IPS-NIHi7 (cell line): ENCODE data around the gene CACNA1G.

Source experiments
- DNase-seq: peaks from one replicate; pipeline ENCODE4 v3.0.0; 2012; ENCODE audit warnings: mixed read lengths; ENCODE audit errors: extremely low spot score

Gene CACNA1G

DNA sequence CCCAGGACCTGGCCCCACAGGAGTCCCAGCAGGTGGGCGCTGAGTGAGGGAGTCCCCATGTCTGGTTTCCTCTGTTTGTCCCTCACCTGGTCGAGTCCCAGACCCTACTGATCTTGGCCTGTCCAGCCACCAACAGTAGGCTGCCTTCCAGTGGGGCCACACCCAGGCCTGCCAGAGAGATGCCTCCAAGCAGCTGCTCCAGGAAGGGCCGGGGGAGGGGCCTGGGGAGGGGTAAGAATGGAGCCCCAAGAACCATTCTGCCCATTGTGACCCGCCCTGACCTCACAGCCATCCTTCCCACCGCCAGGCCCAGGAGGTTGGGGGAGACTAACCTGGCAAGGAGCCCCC lies 12.8 kb upstream of the CACNA1G start:
- DNase-seq, result no peak

DNA sequence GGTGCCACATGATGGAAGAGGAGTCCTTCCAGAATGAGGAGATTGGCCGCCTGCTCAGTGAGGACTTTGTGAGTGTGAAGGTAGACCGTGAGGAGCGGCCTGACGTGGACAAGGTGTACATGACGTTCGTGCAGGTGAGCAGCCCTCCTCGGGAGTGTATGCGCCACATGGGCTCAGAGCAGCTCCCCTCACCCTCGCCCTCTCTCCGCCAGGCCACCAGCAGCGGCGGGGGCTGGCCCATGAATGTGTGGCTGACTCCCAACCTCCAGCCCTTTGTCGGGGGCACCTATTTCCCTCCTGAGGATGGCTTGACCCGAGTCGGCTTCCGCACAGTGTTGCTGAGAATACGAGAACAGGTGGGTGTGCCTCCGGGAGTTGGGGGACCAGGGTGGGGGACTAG lies 11.7 kb upstream of the CACNA1G start:
- DNase-seq, result no peak

DNA sequence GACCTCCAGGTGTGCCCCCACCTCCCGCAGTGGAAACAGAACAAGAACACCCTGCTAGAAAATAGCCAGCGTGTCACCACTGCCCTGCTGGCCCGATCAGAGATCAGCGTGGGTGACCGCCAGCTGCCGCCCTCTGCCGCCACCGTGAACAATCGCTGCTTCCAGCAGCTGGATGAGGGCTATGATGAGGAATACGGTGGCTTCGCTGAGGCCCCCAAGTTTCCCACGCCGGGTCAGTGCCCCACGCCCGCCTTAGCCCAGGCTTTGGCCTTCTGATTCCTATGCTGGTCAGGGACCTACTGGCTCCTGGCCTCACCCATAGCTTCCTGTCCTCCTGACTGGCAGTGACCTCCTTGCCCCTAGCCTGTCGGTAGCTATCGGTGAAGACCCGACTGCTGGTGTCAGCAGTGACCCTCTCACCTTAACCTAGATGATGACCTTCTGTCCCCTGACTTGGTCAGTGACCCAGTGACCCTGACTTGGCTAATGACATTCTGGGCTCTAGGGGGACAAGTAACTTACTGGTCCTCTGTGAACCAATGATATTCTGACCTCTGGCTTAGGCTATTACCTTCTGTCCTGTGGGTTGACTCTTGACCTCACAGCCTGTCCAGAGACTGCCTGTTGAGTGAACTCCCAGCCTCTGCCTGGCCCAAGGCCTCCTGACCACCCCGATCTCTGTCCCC lies 11.1 kb upstream of the CACNA1G start:
- no peak for DNase-seq

DNA sequence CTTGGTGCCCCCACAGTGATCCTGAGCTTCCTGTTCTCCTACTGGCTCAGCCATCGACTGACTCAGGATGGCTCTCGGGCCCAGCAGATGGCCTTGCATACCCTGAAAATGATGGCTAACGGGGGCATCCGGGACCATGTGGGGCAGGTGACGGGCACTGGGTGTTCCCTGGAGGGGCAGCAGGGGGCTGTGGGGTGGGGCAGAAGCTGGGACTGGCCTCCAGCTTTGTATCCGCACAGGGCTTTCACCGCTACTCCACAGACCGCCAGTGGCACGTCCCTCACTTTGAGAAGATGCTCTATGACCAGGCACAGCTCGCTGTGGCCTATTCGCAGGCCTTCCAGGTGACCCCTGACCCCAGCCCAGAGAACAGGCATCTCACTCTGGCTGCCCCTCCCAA lies 10.5 kb upstream of the CACNA1G start:
- DNase-seq, result no peak

DNA sequence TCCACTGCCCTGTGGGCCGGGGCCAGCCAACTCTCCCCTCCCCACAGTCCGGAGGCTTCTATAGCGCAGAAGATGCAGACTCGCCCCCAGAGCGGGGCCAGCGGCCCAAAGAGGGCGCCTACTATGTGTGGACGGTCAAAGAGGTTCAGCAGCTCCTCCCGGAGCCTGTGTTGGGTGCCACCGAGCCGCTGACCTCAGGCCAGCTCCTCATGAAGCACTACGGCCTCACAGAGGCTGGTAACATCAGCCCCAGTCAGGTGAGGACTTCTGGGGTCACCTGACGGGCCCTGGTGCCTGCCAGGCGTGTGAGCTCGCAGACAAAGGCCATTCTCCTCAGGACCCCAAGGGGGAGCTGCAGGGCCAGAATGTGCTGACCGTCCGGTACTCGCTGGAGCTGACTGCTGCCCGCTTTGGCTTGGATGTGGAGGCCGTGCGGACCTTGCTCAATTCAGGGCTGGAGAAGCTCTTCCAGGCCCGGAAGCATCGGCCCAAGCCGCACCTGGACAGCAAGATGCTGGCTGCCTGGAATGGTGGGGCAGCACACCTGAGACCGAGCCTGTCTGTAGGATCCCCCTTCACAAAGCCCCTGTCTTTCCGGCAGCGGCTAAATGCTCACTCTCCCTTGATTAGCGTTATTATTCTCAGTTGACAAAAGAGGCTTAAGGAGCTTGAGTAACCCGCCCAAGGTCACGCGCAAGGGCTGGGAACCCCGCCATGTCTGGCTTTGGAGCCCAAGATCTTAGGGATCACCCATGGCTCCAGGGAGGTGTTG lies 9.7 kb upstream of the CACNA1G start:
- DNase-seq, result peak; percentile 89

DNA sequence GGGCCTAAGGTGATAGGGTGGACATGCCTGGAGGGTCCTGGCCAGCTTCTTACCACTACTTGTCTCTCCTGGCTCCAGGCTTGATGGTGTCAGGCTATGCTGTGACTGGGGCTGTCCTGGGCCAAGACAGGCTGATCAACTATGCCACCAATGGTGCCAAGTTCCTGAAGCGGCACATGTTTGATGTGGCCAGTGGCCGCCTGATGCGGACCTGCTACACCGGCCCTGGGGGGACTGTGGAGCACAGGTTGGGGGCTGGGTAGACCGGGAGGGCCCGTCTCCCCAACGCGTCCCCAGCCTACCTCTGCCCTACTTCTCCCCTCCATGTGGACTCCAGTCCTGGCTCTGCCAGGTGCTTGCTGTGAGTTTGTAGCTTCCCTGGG lies 9.1 kb upstream of the CACNA1G start:
- DNase-seq, result no peak

DNA sequence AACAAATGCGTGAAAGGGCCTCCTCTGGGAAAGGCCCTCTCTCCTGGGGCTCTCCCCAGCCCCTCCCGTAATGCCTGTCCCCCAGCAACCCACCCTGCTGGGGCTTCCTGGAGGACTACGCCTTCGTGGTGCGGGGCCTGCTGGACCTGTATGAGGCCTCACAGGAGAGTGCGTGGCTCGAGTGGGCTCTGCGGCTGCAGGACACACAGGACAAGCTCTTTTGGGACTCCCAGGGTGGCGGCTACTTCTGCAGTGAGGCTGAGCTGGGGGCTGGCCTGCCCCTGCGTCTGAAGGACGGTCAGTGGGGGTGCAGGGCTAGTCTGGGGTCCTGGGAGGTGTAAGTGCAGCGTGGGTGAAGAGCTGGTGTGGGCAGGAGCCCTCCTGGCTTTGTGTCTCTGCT lies 8.6 kb upstream of the CACNA1G start:
- no peak for DNase-seq

DNA sequence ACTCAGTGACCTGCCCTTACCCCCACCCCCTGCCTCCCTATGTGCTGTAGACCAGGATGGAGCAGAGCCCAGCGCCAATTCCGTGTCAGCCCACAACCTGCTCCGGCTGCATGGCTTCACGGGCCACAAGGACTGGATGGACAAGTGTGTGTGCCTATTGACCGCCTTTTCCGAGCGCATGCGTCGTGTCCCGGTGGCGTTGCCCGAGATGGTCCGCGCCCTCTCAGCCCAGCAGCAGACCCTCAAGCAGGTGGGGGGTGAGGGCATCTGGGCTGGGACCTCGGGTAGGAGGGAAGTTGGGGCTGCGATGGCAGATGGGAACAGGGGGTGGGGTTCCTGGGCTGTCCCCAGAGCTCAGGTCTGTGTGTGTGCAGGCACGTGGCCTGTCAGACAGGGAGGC lies 6.3 kb upstream of the CACNA1G start:
- no peak for DNase-seq

DNA sequence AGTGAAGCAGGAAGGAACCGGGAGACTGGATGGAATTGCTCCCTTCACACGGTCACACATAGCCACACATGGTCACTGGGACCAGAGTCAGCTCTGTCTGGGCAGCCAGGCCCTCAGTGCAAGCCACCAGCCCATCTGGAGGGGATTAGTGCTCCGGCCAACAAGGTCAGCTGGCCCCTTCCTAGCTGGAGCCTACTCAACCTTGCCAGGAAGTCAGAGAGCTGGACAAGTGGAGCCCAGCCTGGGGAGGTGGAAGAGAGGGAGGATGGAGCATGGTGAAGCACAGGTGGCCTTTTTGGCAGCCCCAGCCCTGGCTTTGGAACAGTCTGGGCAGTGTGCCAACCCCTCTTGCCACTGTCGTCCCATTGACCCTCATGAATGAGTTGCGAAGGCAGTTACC lies 3.7 kb upstream of the CACNA1G start:
- no peak for DNase-seq

DNA sequence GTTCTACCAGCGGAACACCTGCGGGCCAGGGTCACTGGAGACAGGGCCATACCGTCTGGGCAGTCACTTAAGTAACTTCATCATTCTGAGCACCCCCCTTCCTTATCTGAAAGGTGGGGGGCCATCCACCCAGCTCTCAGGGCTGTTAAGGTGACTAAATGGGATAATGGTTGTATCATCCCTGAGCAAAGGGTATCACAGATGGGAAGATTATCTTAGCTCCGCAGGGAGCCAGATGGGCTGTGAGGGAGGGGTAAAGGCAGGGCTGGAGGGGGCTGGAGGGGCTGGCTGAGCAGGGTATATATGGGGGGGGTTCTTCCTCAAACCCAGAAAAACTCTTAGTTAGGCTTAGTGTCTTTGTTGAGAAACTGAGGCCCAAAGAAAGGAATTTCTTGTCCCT lies 2.9 kb upstream of the CACNA1G start:
- DNase-seq, result no peak

DNA sequence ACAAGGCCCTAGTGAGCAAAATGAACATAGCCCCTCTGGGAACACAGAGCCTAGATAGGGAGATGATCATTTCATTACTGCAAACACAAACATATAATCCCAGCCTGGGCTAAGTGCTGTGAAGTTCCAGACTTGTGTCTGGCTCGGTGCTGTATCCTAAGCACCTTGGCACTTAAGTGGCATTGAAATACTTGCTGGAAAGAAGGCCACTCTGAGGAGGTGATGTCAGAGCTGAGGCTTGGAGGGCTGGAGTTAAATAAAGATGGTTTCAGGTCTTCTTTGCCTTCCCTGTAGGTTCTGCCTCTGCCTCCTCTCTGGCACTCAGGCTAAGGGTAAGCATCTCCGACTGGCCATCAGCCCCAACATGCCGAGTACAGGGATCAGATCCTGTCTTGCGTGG lies 2.4 kb upstream of the CACNA1G start:
- DNase-seq, result no peak

DNA sequence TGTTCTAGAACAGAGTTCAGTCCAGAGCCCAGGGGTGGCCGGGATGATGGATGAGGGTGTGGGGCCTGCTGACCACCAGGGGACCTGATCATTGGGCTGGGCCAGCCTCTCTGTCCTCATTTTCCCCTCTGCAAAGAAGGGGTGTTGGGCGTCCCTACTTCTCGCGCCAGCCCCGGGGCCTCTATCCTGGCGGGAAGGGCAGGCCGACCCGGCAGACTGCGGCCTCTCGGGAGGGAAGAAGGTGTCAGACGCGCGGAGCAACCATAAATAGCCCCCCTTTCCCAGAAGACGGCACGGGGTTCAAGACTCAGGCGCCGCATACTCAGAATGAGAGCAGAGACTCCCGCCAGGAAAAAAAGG lies 2.0 kb upstream of the CACNA1G start:
- no peak for DNase-seq

DNA sequence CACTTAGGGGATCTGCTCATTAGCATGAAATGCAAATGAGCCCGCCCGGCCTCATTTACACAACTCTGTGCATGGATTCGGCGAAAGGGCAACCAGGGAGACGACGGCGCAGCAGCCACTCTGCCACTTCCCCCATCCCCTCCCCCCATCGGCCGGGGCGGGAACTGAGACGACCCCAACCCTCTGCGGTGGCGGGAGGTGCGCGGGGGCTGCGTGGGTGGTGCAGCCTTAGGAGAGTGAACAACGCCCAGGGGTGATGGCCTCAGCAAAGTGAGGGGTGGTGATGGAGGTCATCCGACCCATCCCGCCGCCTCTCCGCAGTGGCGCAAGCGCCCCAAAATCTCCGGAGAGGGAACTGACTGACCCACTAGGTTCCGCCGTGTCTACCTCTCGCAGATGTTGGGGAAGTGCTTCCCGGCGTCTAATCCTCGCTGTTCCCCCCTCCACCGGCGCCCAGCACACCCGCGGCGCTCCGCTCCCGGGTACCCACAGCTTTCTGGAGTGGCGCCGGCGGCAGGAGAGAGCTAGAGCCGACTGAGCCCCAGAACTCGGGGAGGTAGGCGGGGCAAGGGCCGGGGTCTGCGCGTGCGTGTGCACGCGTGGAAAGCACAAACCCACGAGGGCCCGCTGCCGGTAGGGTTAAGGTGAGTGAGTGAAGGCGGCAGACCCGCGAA lies 1.4 kb upstream of the CACNA1G start:
- DNase-seq, result peak; percentile 49

DNA sequence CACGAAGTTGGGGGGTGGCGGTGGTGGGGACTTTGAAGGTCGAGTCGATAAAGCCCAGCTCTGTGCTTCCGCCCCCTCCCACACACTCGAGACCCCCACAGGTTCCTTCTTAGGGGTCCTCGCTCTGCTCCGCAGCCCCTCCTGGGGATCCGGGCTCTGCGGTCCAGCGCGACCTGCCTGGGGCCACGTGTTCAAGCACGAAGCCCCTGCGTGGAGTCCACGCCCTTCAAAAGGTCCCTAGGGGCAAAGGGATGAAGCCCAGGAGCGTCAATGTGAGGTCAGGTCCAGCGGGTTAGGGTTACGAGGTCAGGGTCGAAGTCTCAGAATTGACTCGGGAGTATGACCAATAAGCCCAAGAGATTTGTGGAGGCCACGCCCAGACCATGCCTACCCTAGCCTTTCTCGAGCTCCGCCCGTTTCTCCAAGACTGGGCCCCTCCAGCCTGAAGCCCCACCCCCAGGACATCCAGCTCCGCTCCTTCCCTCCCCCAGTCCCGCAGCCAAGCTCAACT lies 786 bp upstream of the CACNA1G start:
- DNase-seq, result peak; percentile 84

DNA sequence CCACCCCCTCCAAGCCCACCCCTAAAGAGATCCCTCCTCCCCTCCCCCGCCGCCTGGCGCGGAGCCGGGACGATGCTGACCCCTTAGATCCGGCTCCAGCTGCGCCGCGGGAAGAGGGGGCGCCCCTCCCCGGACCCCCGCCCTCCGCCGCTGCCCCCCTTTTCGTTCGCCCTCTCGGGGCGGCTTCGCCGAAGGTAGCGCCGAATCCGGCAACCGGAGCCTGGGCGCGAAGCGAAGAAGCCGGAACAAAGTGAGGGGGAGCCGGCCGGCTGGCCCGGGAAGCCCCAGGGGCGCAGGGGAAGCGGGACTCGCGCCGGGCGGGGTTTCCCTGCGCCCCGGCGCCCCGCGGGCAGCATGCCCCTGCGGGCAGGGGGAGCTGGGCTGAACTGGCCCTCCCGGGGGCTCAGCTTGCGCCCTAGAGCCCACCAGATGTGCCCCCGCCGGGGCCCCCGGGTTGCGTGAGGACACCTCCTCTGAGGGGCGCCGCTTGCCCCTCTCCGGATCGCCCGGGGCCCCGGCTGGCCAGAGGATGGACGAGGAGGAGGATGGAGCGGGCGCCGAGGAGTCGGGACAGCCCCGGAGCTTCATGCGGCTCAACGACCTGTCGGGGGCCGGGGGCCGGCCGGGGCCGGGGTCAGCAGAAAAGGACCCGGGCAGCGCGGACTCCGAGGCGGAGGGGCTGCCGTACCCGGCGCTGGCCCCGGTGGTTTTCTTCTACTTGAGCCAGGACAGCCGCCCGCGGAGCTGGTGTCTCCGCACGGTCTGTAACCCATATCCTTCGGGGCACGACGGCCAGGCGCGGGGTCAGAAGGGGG lies 623 bp downstream of the CACNA1G start:
- no peak for DNase-seq

DNA sequence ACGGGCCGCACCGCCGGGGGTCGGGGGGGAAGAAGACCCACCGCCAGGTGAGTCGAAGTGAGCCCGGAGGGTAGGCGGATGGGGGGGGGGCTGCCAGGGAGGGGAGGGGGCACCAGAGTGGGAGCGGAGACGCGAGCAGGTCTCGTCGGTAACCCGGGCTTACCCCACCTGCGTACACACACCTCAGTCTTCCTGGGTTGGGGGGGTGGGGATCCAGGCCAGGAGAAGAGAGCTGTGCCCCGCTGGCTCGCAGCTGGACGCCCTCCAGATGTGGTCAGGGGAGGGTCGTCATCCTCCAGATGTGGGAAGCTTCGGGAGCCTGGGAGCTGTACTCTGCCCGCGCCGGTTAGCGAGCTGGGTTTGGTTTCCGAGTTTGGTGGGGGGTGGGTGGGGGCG lies 1.2 kb downstream of the CACNA1G start:
- no peak for DNase-seq

DNA sequence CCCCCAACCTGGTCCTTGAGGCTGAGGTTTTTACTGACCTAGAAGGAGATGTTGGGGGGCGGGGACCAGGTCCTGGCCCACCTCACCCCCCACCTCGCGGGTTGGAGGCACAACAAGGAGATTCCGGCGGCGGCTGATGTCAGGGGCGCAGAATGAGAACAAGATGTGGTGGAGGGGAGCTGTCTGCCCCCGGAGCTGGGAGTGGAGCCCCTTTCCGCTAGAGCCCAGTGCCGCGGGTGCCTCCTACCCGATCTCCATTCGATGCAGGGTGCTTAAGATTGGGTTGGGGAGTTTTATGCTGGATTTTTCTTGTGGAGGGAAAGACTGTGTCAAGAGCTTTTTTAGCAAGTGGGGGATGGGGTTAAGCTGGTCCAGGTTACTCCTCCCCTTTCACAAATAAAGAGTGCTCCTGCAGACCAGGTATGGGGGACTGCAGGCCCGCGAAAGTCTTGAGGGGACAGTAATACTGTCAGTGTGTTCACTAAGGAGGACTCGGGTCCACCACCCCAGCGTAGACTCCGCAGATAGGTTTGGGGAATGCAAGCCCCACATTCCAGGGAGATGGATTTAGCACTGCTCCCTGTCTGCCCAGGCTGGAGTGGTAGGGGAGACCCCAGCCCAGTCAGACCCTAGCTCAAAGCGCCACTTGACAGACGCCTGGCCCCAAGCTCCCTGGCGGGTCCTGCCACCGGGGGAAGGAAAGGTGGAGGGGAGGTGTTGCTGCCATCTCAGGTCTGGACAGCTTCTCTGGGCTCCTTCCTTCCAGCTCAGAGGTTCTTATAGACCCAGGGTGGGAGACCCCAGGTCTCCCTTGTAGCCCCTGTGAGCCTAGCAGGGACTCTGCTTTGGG lies 2.0 kb downstream of the CACNA1G start:
- no peak for DNase-seq

DNA sequence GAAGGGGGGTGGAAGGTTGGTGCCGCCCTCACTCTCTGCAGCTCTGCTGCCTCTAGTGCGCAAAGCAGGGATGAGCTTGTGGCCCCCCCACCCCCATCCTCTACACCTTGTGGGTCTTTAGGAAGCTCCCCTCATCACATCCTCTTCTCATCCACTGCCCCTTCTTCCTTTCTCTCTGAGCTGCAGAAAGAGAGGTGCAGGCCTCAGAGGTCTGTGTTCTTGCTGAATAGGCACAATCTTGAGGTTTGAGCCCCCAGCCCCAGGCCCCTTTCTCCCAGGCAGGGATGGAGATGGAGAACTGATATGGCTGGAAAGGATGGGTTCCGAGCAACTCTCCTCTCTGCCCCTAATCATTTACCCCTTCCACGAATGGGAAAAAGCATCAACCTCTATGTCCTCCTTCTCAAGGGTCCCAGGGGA lies 2.6 kb downstream of the CACNA1G start:
- no peak for DNase-seq

DNA sequence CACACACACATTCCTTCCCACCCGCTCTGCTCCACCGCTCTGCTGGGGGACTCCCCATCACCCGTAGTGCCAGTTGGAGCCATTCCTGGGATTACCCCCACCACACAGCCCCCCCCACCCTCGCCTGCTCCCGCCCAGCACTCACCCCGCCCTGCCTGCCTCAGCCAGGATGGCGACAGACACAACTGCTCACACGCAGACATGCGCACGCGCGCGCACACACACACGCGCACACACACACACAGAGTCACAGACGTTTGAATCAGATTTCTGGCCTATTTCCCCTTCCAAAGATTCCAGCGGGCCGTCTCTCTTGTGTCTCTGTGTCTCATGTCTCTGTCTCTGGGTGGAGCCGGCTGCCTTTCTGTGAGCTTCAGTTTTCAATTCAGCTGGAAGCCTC lies 4.4 kb downstream of the CACNA1G start:
- no peak for DNase-seq

DNA sequence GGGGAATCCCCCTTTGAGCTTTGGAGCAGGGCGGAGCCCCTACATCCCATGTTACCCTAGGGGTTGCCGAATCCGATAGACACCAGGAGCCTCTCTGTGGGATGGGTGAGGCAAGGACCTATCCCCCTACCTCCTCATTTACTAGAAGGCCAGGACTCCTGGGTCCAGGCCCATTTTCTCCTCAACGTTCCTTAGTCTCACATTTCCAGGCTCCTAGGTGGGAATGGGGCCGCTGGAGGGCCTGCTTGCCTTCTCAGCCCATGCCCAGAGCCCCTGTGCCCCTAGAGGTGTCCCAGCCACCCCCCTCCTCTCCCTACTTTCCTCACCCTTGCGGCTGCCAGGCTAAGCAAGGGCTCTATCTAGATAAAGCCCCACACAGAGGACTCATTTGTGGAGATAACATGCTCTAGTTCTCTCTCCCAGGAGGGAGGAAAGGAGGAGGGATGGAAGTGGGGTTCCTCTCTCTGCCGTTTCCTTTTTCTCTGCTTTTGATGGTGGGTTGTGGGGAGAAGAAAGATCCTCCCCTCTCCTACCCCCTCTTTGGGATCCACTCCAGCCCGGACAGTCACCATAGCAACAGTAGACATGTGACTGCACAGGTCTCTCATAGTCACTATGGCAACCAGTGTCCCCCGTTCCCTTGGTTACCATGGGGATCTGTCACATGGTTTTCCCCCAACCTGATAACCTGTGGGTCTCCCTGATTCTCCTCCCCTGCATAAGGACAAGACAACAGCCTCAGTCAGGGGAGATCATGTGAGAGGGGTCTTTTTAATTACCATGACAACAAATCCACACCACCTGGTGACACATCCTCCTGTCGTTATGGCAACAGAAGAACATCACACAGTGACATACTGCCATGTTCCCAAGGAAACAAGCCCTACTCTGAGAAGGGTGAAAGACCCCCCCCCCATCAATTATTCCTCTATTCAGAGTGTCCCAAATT lies 5.2 kb downstream of the CACNA1G start:
- DNase-seq, result no peak
